ENCODE measurements around the gene SDK1.

DNA sequence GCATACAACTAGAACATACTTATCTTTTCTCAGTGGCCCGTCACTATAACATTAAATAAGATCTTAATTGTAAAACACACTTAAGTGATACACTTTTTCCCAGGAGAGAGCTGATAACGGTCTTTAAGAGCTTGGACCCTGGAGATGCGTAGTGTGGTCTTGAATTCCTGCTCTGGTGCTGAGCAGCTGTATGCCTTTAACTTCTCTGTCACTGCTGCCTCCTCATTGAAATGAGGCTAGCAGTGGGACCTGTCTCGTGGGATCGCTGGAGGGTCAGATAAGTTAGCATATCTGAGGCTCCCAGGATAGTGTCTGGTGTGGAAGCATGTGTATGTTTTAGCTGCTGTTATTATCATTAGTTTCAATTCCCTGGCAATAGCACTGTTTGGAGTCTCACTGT is 194.9 kb downstream of the SDK1 start:
- TF ChIP-seq EZH2 (IDR thresholded peaks at IDR 0.05; ENCODE audit: borderline replicate concordance, control insufficient read depth, low read depth, low read length) (no peak), BHLHE40 (IDR thresholded peaks at IDR 0.05; ENCODE audit: borderline replicate concordance in 1 of 2, low read depth in 2 of 2, low read length in 1 of 2) (no peak), BCL11A (IDR thresholded peaks at IDR 0.05; ENCODE audit: low read depth, low read length) (no peak), SMC3 (IDR thresholded peaks at IDR 0.05; ENCODE audit: borderline replicate concordance, low read length) (no peak), ESRRA (IDR thresholded peaks at IDR 0.05; ENCODE audit: low read length) (no peak), NFYA (IDR thresholded peaks at IDR 0.05; ENCODE audit: borderline replicate concordance, low read depth, low read length) (no peak), RAD21 (IDR thresholded peaks at IDR 0.05; ENCODE audit: insufficient read depth, low read depth, low read length) (no peak), TCF7 (IDR thresholded peaks at IDR 0.05; ENCODE audit: borderline replicate concordance) (no peak), SIN3A (IDR thresholded peaks at IDR 0.05; ENCODE audit: low read depth, low read length) (no peak), EP300 (IDR thresholded peaks at IDR 0.05; ENCODE audit: borderline replicate concordance in 1 of 2, control insufficient read depth in 1 of 2, low read depth in 2 of 2, low read length in 2 of 2) (no peak)
- TF ChIP-seq, protein P1, sequence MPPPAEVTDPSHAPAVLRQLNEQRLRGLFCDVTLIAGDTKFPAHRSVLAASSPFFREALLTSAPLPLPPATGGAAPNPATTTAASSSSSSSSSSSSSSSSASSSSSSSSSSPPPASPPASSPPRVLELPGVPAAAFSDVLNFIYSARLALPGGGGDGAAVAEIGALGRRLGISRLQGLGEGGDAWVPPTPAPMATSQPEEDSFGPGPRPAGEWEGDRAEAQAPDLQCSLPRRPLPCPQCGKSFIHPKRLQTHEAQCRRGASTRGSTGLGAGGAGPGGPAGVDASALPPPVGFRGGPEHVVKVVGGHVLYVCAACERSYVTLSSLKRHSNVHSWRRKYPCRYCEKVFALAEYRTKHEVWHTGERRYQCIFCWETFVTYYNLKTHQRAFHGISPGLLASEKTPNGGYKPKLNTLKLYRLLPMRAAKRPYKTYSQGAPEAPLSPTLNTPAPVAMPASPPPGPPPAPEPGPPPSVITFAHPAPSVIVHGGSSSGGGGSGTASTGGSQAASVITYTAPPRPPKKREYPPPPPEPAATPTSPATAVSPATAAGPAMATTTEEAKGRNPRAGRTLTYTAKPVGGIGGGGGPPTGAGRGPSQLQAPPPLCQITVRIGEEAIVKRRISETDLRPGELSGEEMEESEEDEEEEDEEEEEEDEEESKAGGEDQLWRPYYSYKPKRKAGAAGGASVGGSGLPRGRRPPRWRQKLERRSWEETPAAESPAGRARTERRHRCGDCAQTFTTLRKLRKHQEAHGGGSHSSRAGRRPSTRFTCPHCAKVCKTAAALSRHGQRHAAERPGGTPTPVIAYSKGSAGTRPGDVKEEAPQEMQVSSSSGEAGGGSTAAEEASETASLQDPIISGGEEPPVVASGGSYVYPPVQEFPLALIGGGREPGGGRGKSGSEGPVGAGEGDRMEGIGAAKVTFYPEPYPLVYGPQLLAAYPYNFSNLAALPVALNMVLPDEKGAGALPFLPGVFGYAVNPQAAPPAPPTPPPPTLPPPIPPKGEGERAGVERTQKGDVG (CRISPR knock-in tag; IDR thresholded peaks at IDR 0.05) = no peak
- TF ChIP-seq, protein P2, sequence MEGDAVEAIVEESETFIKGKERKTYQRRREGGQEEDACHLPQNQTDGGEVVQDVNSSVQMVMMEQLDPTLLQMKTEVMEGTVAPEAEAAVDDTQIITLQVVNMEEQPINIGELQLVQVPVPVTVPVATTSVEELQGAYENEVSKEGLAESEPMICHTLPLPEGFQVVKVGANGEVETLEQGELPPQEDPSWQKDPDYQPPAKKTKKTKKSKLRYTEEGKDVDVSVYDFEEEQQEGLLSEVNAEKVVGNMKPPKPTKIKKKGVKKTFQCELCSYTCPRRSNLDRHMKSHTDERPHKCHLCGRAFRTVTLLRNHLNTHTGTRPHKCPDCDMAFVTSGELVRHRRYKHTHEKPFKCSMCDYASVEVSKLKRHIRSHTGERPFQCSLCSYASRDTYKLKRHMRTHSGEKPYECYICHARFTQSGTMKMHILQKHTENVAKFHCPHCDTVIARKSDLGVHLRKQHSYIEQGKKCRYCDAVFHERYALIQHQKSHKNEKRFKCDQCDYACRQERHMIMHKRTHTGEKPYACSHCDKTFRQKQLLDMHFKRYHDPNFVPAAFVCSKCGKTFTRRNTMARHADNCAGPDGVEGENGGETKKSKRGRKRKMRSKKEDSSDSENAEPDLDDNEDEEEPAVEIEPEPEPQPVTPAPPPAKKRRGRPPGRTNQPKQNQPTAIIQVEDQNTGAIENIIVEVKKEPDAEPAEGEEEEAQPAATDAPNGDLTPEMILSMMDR (IDR thresholded peaks at IDR 0.05 in 2 of 3, conservative IDR thresholded peaks at IDR 0.05 in 1 of 3; ENCODE audit: control insufficient read depth in 2 of 3, extremely low read depth in 1 of 3, insufficient read depth in 1 of 3, low read depth in 3 of 3, low read length in 3 of 3) = no peak
- TF ChIP-seq, protein P3, sequence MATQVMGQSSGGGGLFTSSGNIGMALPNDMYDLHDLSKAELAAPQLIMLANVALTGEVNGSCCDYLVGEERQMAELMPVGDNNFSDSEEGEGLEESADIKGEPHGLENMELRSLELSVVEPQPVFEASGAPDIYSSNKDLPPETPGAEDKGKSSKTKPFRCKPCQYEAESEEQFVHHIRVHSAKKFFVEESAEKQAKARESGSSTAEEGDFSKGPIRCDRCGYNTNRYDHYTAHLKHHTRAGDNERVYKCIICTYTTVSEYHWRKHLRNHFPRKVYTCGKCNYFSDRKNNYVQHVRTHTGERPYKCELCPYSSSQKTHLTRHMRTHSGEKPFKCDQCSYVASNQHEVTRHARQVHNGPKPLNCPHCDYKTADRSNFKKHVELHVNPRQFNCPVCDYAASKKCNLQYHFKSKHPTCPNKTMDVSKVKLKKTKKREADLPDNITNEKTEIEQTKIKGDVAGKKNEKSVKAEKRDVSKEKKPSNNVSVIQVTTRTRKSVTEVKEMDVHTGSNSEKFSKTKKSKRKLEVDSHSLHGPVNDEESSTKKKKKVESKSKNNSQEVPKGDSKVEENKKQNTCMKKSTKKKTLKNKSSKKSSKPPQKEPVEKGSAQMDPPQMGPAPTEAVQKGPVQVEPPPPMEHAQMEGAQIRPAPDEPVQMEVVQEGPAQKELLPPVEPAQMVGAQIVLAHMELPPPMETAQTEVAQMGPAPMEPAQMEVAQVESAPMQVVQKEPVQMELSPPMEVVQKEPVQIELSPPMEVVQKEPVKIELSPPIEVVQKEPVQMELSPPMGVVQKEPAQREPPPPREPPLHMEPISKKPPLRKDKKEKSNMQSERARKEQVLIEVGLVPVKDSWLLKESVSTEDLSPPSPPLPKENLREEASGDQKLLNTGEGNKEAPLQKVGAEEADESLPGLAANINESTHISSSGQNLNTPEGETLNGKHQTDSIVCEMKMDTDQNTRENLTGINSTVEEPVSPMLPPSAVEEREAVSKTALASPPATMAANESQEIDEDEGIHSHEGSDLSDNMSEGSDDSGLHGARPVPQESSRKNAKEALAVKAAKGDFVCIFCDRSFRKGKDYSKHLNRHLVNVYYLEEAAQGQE (IDR thresholded peaks at IDR 0.05; ENCODE audit: low read depth, low read length) = no peak

All from GM12878 (cell line).